HG02571 (cell line): Measurements from ENCODE around the gene TYR.
"Not testable (repeated sequence)": the region's sequence is repeated elsewhere in the genome, so short reads cannot be mapped to it uniquely, and the experiment has no call there.

Experiments
- ATAC-seq: cut with Tn5 transposase; IDR thresholded peaks from one replicate; pipeline ENCODE4 v1.9.1; 2021; ENCODE audit warnings: mild to moderate bottlenecking, moderate library complexity; ENCODE audit not compliant: unreplicated experiment

TYR gene

GRCh38 chr11:89177691-89178231 is at the start of gene TYR:
TSS of gene TYR (plus strand) at chr11:89177875. CDS start at chr11:89177954, 79 bp downstream.
- ATAC-seq = no peak

GRCh38 chr11:89136606-89137005 is 41.1 kb upstream of the TYR start:
- ATAC-seq = no peak

- ATAC-seq = no peak
Measured at GRCh38 chr11:89147229-89147628, 30.4 kb upstream of the TYR start.

- no peak for ATAC-seq
Measured at GRCh38 chr11:89159974-89160373, 17.7 kb upstream of the TYR start.

GRCh38 chr11:89161949-89162348 is 15.7 kb upstream of the TYR start:
- ATAC-seq = no peak

- ATAC-seq = no peak
Measured at GRCh38 chr11:89163686-89164085, 14.0 kb upstream of the TYR start.

GRCh38 chr11:89168396-89168795 is 9.3 kb upstream of the TYR start:
- ATAC-seq = no peak

GRCh38 chr11:89175796-89176195 is 1.9 kb upstream of the TYR start:
- no peak for ATAC-seq

- ATAC-seq = no peak
Measured at GRCh38 chr11:89176938-89177337, 737 bp upstream of the TYR start.

GRCh38 chr11:89181111-89181510 is 3.4 kb downstream of the TYR start:
- ATAC-seq = no peak

- no peak for ATAC-seq
Measured at GRCh38 chr11:89182773-89183518, 5.3 kb downstream of the TYR start.

GRCh38 chr11:89184021-89184420 is 6.3 kb downstream of the TYR start:
- no peak for ATAC-seq

GRCh38 chr11:89189776-89190175 is 12.1 kb downstream of the TYR start:
- ATAC-seq = no peak

GRCh38 chr11:89201138-89201537 is 23.5 kb downstream of the TYR start:
- ATAC-seq = no peak

- no peak for ATAC-seq
Measured at GRCh38 chr11:89203814-89204213, 26.1 kb downstream of the TYR start.

GRCh38 chr11:89205378-89205777 is 27.7 kb downstream of the TYR start:
- ATAC-seq = no peak

GRCh38 chr11:89220684-89221339 is 43.1 kb downstream of the TYR start:
- no peak for ATAC-seq

GRCh38 chr11:89235083-89235482 is 57.4 kb downstream of the TYR start:
- ATAC-seq = no peak

GRCh38 chr11:89235976-89236375 is 58.3 kb downstream of the TYR start:
- ATAC-seq = no peak

- not testable (repeated sequence) for ATAC-seq
Measured at GRCh38 chr11:89247007-89247406, 69.3 kb downstream of the TYR start.

- ATAC-seq = no peak
Measured at GRCh38 chr11:89249196-89249595, 71.5 kb downstream of the TYR start.

- ATAC-seq = not testable (repeated sequence)
Measured at GRCh38 chr11:89261483-89261882, 83.8 kb downstream of the TYR start.
